Hepatocyte (in vitro differentiated cells): ENCODE measurements around the gene USP48. TPM values are rescaled to one million over a fixed set of nuclear protein-coding genes. Genes with fewer than 3 reads are reported as not detected.

Source experiments
- DNase-seq: peaks from one replicate; pipeline ENCODE4 v3.0.0-alpha.2; 2016; ENCODE audit warnings: low spot score
- H2AFZ ChIP-seq: fragments of 200-600 bp; sonication (generic); 2 replicates; pipeline ENCODE4 v1.6.0; 2016; ENCODE audit warnings: antibody characterized with exemption, mild to moderate bottlenecking
- H3K27ac ChIP-seq: fragments of 200-600 bp; sonication (generic); 2 replicates; pipeline ENCODE4 v1.5.1; 2016; ENCODE audit warnings: mild to moderate bottlenecking
- H3K27me3 ChIP-seq: fragments of 200-600 bp; sonication (generic); 2 replicates; pipeline ENCODE4 v1.6.1; 2016
- H3K36me3 ChIP-seq: fragments of 200-600 bp; sonication (generic); replicated peaks from 2 replicates; pipeline ENCODE4 v1.5.1; 2016; ENCODE audit warnings: low read depth; ENCODE audit not compliant: insufficient read depth
- H3K4me1 ChIP-seq: fragments of 200-600 bp; sonication (generic); 2 replicates; pipeline ENCODE4 v1.5.1; 2016; ENCODE audit warnings: mild to moderate bottlenecking, moderate library complexity; ENCODE audit not compliant: insufficient read depth
- H3K4me2 ChIP-seq: fragments of 200-600 bp; sonication (generic); 2 replicates; pipeline ENCODE4 v1.6.0; 2016
- H3K4me3 ChIP-seq: fragments of 200-600 bp; sonication (generic); 2 replicates; pipeline ENCODE4 v1.5.1; 2016; ENCODE audit warnings: mild to moderate bottlenecking
- H3K79me2 ChIP-seq: fragments of 200-600 bp; sonication (generic); 2 replicates; pipeline ENCODE4 v1.6.0; 2017; ENCODE audit warnings: mild to moderate bottlenecking
- H3K9me2 ChIP-seq: fragments of 200-600 bp; sonication (generic); replicated peaks from 2 replicates; pipeline ENCODE4 v1.6.0; 2017; ENCODE audit warnings: mild to moderate bottlenecking; ENCODE audit not compliant: insufficient read depth
- H3K9me3 ChIP-seq: fragments of 200-600 bp; sonication (generic); 2 replicates; pipeline ENCODE4 v1.5.1; 2016; ENCODE audit warnings: low read depth, mild to moderate bottlenecking
- H4K20me1 ChIP-seq: fragments of 200-600 bp; sonication (generic); 2 replicates; pipeline ENCODE4 v1.6.0; 2016; ENCODE audit warnings: mild to moderate bottlenecking; ENCODE audit not compliant: insufficient read depth, poor library complexity, severe bottlenecking
- CTCF ChIP-seq: fragments of 200-600 bp; sonication (generic); IDR thresholded peaks from 2 replicates; pipeline ENCODE4 v1.5.1; 2016; ENCODE audit warnings: antibody characterized with exemption, mild to moderate bottlenecking; ENCODE audit not compliant: poor library complexity
- EZH2 ChIP-seq: fragments of 200-600 bp; sonication (generic); IDR thresholded peaks from 2 replicates; pipeline ENCODE4 v1.6.1; 2016; ENCODE audit warnings: antibody characterized with exemption, mild to moderate bottlenecking, borderline replicate concordance
- EZH2phosphoT487 ChIP-seq: fragments of 200-600 bp; sonication (generic); IDR thresholded peaks from one replicate; pipeline ENCODE4 v1.6.1; 2018; ENCODE audit warnings: antibody characterized with exemption, mild to moderate bottlenecking, low read depth, moderate library complexity; ENCODE audit not compliant: unreplicated experiment, severe bottlenecking
- WGBS: methylation state at CpG from one replicate; pipeline ENCODE4 v1.1.6; 2016; ENCODE audit warnings: low lambda C conversion rate; ENCODE audit errors: missing lambda C conversion rate; 5-methylcytosine and 5-hydroxymethylcytosine counted together
- polyA plus RNA-seq: library from polyadenylated mRNA; unstranded; fragments of >200 nt; fragmentation: Nextera tagmentation; extraction: Ambion mirVana; gene quantifications from 2 replicates; pipeline ENCODE4 v1.2.1, GENCODE V29; 2016
- total RNA-seq: library from RNA; depleted of rRNA; stranded (reverse); fragments of >200 nt; gene quantifications from 2 replicates; pipeline ENCODE4 v1.2.3, GENCODE V29; 2014

USP48 gene
- total and polyA plus RNA-seq, 2 experiments from 2014 or later, result 38.9 to 39.5 TPM

- Histone ChIP-seq H3K4me3 (no peak overlapping the region), H3K79me2 (no peaks in the 10 kb centered on the region), H4K20me1 (no peaks in the 10 kb centered on the region), H3K9me2 (no peaks in the 10 kb centered on the region), H2AFZ (no peak overlapping the region), H3K36me3 (no peaks in the 10 kb centered on the region), H3K4me1 (no peaks in the 10 kb centered on the region), H3K4me2 (no peak overlapping the region), H3K27ac (no peak overlapping the region), H3K9me3 (no peaks in the 10 kb centered on the region), H3K27me3 (no peaks in the 10 kb centered on the region)
- 87% methylated on average over 2 of the region's 2 CpGs for WGBS
- no peak for DNase-seq
- TF ChIP-seq EZH2 (no peak), EZH2phosphoT487 (no peak), CTCF (no peak)
Measured at GRCh38 chr1:21741206-21741605, 41.7 kb downstream of the USP48 start.

- H3K79me2 ChIP-seq, result no peaks in the 10 kb centered on the region
- H3K36me3 ChIP-seq, result no peaks in the 10 kb centered on the region
- no peak for TF ChIP-seq CTCF
- TF ChIP-seq EZH2phosphoT487, result no peak
- TF ChIP-seq EZH2, result no peak
- no peak overlapping the region for H3K4me2 ChIP-seq
- no peaks in the 10 kb centered on the region for H3K9me3 ChIP-seq
- H3K27ac ChIP-seq, result no peak overlapping the region
- H2AFZ ChIP-seq, result no peak overlapping the region
- DNase-seq, result no peak
- no peaks in the 10 kb centered on the region for H3K27me3 ChIP-seq
- no peaks in the 10 kb centered on the region for H3K9me2 ChIP-seq
- H3K4me3 ChIP-seq, result no peak overlapping the region
- H3K4me1 ChIP-seq, result no peaks in the 10 kb centered on the region
- 90% methylated on average over 9 of the region's 9 CpGs for WGBS
- no peaks in the 10 kb centered on the region for H4K20me1 ChIP-seq
Measured at GRCh38 chr1:21736876-21737275, 46.1 kb downstream of the USP48 start.

GRCh38 chr1:21736011-21736410 is 46.9 kb downstream of the USP48 start:
- no peak overlapping the region for H3K4me2 ChIP-seq
- H3K9me2 ChIP-seq, result no peaks in the 10 kb centered on the region
- no peak overlapping the region for H3K27ac ChIP-seq
- no peaks in the 10 kb centered on the region for H3K9me3 ChIP-seq
- H3K36me3 ChIP-seq, result no peaks in the 10 kb centered on the region
- no peak overlapping the region for H2AFZ ChIP-seq
- WGBS, result 95% methylated on average over 2 of the region's 2 CpGs
- no peaks in the 10 kb centered on the region for H3K79me2 ChIP-seq
- DNase-seq, result no peak
- no peaks in the 10 kb centered on the region for H3K4me1 ChIP-seq
- no peak overlapping the region for H3K4me3 ChIP-seq
- H4K20me1 ChIP-seq, result no peaks in the 10 kb centered on the region
- H3K27me3 ChIP-seq, result no peaks in the 10 kb centered on the region
- TF ChIP-seq EZH2phosphoT487 (no peak), EZH2 (no peak), CTCF (no peak)

- Histone ChIP-seq H2AFZ (no peak overlapping the region), H3K4me2 (no peak overlapping the region), H3K4me3 (no peak overlapping the region), H3K9me2 (no peaks in the 10 kb centered on the region), H3K36me3 (no peaks in the 10 kb centered on the region), H3K79me2 (no peaks in the 10 kb centered on the region), H3K27me3 (no peaks in the 10 kb centered on the region), H3K27ac (no peak overlapping the region), H3K9me3 (no peaks in the 10 kb centered on the region), H3K4me1 (no peaks in the 10 kb centered on the region), H4K20me1 (no peaks in the 10 kb centered on the region)
- TF ChIP-seq EZH2 (no peak), EZH2phosphoT487 (no peak), CTCF (no peak)
- DNase-seq, result no peak
Measured at GRCh38 chr1:21734526-21734925, 48.4 kb downstream of the USP48 start.
